Measurements from ENCODE around the gene ISYNA1.
A peak's percentile ranks its signal among the peaks of the same experiment; 100 is the strongest.

ISYNA1 gene

DNA sequence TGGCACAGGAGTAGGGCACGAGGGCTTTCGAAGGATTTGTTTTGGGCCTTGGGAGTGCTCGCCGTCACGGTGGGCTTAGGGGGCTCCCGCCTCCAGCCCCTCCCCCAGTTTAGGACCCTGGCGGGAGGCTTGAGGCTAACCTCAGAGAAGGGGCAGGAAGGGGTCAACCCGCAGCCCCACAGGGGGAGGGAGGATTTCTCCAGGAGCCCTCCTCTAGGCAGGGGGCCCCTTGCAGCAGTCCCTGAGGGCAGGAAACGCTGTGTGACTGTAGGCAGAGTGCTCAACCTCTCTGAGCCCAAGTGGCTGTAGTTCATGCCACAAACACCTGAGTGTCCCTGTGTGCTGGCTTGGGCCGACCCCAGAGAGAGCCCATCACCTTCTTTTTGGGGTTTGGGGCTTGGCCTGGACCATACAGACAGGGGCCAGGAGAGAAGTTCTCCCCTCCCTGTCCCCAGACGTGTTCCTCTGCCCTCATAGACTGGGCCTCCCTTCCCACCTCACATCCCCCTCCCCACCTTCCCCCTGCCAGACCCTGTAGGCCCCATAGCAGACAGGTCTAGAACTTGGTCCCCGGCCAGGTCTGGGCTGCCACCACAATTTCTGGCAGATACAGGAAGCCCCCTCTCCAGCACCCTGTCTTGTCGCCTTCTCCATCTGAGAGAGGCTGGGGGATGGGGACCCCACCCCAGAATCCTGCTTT is 8.1 kb downstream of the ISYNA1 start:
- ChIA-PET POLR2A (interaction anchor here (2.0 kb wide), 1 partner anchor 149 kb away, joined by 10 read pairs; the partner anchor contains the start of gene JUND), CTCF (no interaction called here)
- no peak for DNase-seq (ENCODE audit: extremely low spot score)
- no peak for TF ChIP-seq ELF4 (IDR thresholded peaks at IDR 0.05)
- no peak for TF ChIP-seq CTBP1 (IDR thresholded peaks at IDR 0.05; ENCODE audit: borderline replicate concordance)
- TF ChIP-seq FOXA1 (IDR thresholded peaks at IDR 0.05) = no peak
- TF ChIP-seq ARNT (IDR thresholded peaks at IDR 0.05) = no peak
- no peak for TF ChIP-seq SP1 (IDR thresholded peaks at IDR 0.05)
- no peak for TF ChIP-seq FOXM1 (IDR thresholded peaks at IDR 0.05; ENCODE audit: borderline replicate concordance)
- no peak for TF ChIP-seq ZNF384 (IDR thresholded peaks at IDR 0.05)
- no peak for TF ChIP-seq L3MBTL2 (conservative IDR thresholded peaks at IDR 0.05)
- no peak for TF ChIP-seq PKNOX1 (IDR thresholded peaks at IDR 0.05)
- TF ChIP-seq HDGF (IDR thresholded peaks at IDR 0.05; ENCODE audit: borderline replicate concordance) = no peak
- TF ChIP-seq BHLHE40 (IDR thresholded peaks at IDR 0.05; ENCODE audit: borderline replicate concordance) = no peak
- no peak for TF ChIP-seq SUZ12 (IDR thresholded peaks at IDR 0.05)
- TF ChIP-seq TARDBP (IDR thresholded peaks at IDR 0.05) = no peak
- no peak for TF ChIP-seq NFRKB (IDR thresholded peaks at IDR 0.05)
- TF ChIP-seq FOXK2 (IDR thresholded peaks at IDR 0.05) = no peak
- no peak for TF ChIP-seq LEF1 (IDR thresholded peaks at IDR 0.05; ENCODE audit: borderline replicate concordance)

GRCh38 chr19:18428787-18429674 is 8.9 kb downstream of the ISYNA1 start:
- CTCF ChIA-PET = interaction anchor here (0.6 kb wide), 1 partner anchor 38 kb away, joined by 3 read pairs; no protein-coding TSS in a partner anchor
- peak; percentile 68 for TF ChIP-seq FOXM1 (IDR thresholded peaks at IDR 0.05; ENCODE audit: borderline replicate concordance)
- TF ChIP-seq PKNOX1 (IDR thresholded peaks at IDR 0.05) = peak; percentile 95
- TF ChIP-seq NFRKB (IDR thresholded peaks at IDR 0.05) = no peak
- POLR2A ChIA-PET = interaction anchor here (1.2 to 2.0 kb wide), 3 partner anchors 9 to 148 kb away, joined by 4 to 10 read pairs (median 4); partner anchors contain the start of gene JUND
- DNase-seq (ENCODE audit: extremely low spot score) = peak; percentile 87

DNA sequence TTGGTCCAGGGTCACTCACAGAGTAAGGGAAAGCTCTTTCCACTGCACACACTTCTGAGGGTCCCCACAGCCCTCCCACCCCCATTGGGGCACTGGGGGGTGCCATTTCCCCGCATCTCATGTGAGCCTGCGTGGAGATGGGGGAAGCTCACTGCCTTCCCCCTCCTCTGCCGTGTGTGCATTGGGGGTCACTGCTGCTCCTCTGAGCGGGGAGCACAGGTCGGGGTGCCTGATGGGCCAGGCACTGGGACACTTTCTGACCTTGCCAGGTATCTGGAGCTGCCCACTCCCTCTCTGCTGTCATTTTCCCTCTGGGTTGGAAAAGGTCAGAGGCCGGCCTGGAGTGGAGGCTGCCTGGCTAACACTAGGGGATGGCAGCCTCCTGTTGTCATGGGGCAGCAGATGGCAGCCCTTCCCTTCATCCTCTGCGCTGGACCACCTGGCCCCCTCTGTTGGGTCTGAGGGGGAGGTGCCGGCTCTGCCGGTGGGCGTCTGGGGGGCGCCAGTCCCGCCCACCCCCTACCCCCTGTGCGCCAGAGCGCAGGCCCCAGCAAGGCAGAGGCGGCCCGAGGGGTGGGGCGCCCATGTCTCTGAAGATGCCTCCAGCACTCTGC is 9.7 kb downstream of the ISYNA1 start:
- POLR2A ChIA-PET = interaction anchor here (1.2 to 2.0 kb wide), 5 partner anchors 8 to 147 kb away, joined by 3 to 10 read pairs (median 4); partner anchors contain the start of genes JUND and KXD1
- CTCF ChIA-PET = no interaction called here
- DNase-seq (ENCODE audit: extremely low spot score) = no peak
- no peak for TF ChIP-seq FOXA1 (IDR thresholded peaks at IDR 0.05)
- no peak for TF ChIP-seq CTBP1 (IDR thresholded peaks at IDR 0.05; ENCODE audit: borderline replicate concordance)
- TF ChIP-seq ARNT (IDR thresholded peaks at IDR 0.05) = no peak

- CTCF ChIA-PET = no interaction called here
- POLR2A ChIA-PET = interaction anchor here (1.2 to 2.0 kb wide), 4 partner anchors 8 to 147 kb away, joined by 3 to 10 read pairs (median 4); partner anchors contain the start of genes JUND and KXD1
- DNase-seq (ENCODE audit: extremely low spot score) = no peak
- TF ChIP-seq FOXM1 (IDR thresholded peaks at IDR 0.05; ENCODE audit: borderline replicate concordance) (no peak), ZNF384 (IDR thresholded peaks at IDR 0.05) (no peak), SP1 (IDR thresholded peaks at IDR 0.05) (no peak), FOXK2 (IDR thresholded peaks at IDR 0.05) (no peak), FOXA1 (IDR thresholded peaks at IDR 0.05) (no peak), CTBP1 (IDR thresholded peaks at IDR 0.05; ENCODE audit: borderline replicate concordance) (no peak), HDGF (IDR thresholded peaks at IDR 0.05; ENCODE audit: borderline replicate concordance) (no peak), L3MBTL2 (conservative IDR thresholded peaks at IDR 0.05) (no peak), TARDBP (IDR thresholded peaks at IDR 0.05) (no peak), BHLHE40 (IDR thresholded peaks at IDR 0.05; ENCODE audit: borderline replicate concordance) (no peak), ARNT (IDR thresholded peaks at IDR 0.05) (no peak), PKNOX1 (IDR thresholded peaks at IDR 0.05) (no peak), NFRKB (IDR thresholded peaks at IDR 0.05) (no peak), ELF4 (IDR thresholded peaks at IDR 0.05) (no peak), SUZ12 (IDR thresholded peaks at IDR 0.05) (no peak), LEF1 (IDR thresholded peaks at IDR 0.05; ENCODE audit: borderline replicate concordance) (no peak)
Observed at GRCh38 chr19:18427743-18428113, 10.2 kb downstream of the ISYNA1 start.

DNA sequence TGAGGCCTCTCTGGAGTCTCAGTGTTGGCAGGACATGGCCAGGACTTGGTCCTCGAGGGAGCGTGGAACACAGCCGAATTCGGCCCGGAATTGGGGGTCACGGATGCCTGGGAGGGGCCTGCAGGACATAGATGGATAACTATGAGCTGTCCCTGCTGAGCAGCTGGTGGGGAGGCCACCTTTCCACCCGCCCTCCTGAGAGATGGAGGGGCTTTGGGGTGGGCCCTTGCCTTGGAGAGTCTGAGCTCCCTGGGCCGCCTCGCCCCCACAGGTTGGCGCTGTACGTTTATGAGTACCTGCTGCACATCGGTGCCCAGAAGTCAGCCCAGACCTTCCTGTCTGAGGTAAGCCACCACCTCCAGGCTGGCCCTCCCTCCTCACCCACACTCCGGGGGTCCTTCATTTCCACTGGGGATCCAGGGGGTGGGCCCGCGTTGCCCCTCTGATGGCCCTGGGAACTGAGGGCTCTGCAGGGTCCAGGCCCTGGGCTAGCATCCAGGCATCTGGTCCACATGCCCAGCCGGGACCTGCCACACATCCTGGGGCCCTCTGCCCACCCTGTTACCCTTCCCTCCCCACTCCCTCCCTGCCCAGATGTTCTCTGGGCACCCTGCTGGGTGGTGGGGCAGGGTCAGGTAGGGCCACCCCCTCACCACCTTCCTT is 10.7 kb downstream of the ISYNA1 start:
- no peak for TF ChIP-seq BHLHE40 (IDR thresholded peaks at IDR 0.05; ENCODE audit: borderline replicate concordance)
- TF ChIP-seq ELF4 (IDR thresholded peaks at IDR 0.05) = no peak
- TF ChIP-seq FOXK2 (IDR thresholded peaks at IDR 0.05) = no peak
- CTCF ChIA-PET = no interaction called here
- DNase-seq (ENCODE audit: extremely low spot score) = no peak
- POLR2A ChIA-PET = interaction anchor here (1.2 to 1.4 kb wide), 2 partner anchors 11 to 130 kb away, joined by 3 to 4 read pairs; partner anchors contain the start of gene KXD1
